GM12878 (cell line): ENCODE measurements around the gene CPEB1. TPM values are rescaled to one million over a fixed set of nuclear protein-coding genes. Genes with fewer than 3 reads are reported as not detected.

Experiments used
- ATAC-seq: fragments of 200-7000 bp; cut with Tn5 transposase; 3 replicates; pipeline ENCODE4 v1.9.1; 2020; ENCODE audit warnings: mild to moderate bottlenecking, moderate library complexity
- BruUV-seq: library from RNA; stranded (reverse); fragments of 400-500 nt; replicated peaks from 2 replicates; lab custom pipeline; 2021; lab: Mats Ljungman, UMichigan
- CTCF ChIA-PET: fragments of 300-600 bp; sonication (Branson Sonifier 250); formaldehyde crosslinking; extraction: SDS; loops from one replicate; lab custom pipeline; 2021; ENCODE audit warnings: inconsistent platforms; lab: Yijun Ruan, JAX
- POLR2A ChIA-PET: fragments of 350-600 bp; formaldehyde crosslinking; extraction: SDS; loops from one replicate; lab custom pipeline; 2021; ENCODE audit warnings: inconsistent platforms; lab: Charles Lee
- RAD21 ChIA-PET: fragments of 300-600 bp; sonication (Branson Sonifier 250); formaldehyde crosslinking; loops from one replicate; lab custom pipeline; 2023; ENCODE audit warnings: antibody characterized with exemption; ENCODE audit not compliant: unreplicated experiment; lab: Charles Lee
- SMC1A ChIA-PET: fragments of 300-600 bp; sonication (Branson Sonifier 250); formaldehyde crosslinking; loops from one replicate; lab custom pipeline; 2023; ENCODE audit not compliant: unreplicated experiment, uncharacterized antibody; lab: Charles Lee
- DNase-seq: peaks from one replicate; pipeline ENCODE4 v3.0.0-alpha.2; 2011; ENCODE audit warnings: low read depth, low spot score
- FAIRE-seq: peaks from 3 replicates; lab custom pipeline; 2011; peaks lifted over from hg19 to GRCh38; lab: Jason Lieb, UNC
- H2AFZ ChIP-seq: 2 replicates; pipeline ENCODE4 v1.6.0; 2011; ENCODE audit warnings: low read depth, low read length, control low read depth; ENCODE audit not compliant: control insufficient read depth
- H3K27ac ChIP-seq: 2 replicates; pipeline ENCODE4 v1.5.1; 2011; ENCODE audit warnings: control low read depth; ENCODE audit not compliant: control insufficient read depth, insufficient read depth
- H3K27me3 ChIP-seq, 2 experiments: replicated peaks in 1 of 2; 2 replicates each; pipeline versions ENCODE4 v1.6.0 to v1.6.1; 2011; ENCODE audit warnings: low read length in 1 of 2; ENCODE audit not compliant: control insufficient read depth in 2 of 2, insufficient read depth in 2 of 2
- H3K36me3 ChIP-seq, 2 experiments: 2 replicates each; pipeline ENCODE4 v1.5.1; 2011; ENCODE audit warnings: low read length in 1 of 2; ENCODE audit not compliant: control insufficient read depth in 2 of 2, insufficient read depth in 2 of 2
- H3K4me1 ChIP-seq: 2 replicates; pipeline ENCODE4 v1.6.1; 2011; ENCODE audit warnings: mild to moderate bottlenecking, low read length, moderate library complexity, mixed read lengths; ENCODE audit not compliant: control insufficient read depth, insufficient read depth
- H3K4me2 ChIP-seq: 2 replicates; pipeline ENCODE4 v1.6.0; 2011; ENCODE audit warnings: control low read depth; ENCODE audit not compliant: control insufficient read depth, insufficient read depth
- H3K4me3 ChIP-seq: fragments of 200-600 bp; sonication (generic); 2 replicates; pipeline ENCODE4 v1.5.1; 2016
- H3K79me2 ChIP-seq: 2 replicates; pipeline ENCODE4 v1.6.0; 2011; ENCODE audit warnings: low read length; ENCODE audit not compliant: control insufficient read depth, insufficient read depth
- H3K9ac ChIP-seq: 2 replicates; pipeline ENCODE4 v1.8.0; 2011; ENCODE audit warnings: low read length, control low read depth, mixed read lengths; ENCODE audit not compliant: control insufficient read depth, insufficient read depth
- H3K9me3 ChIP-seq: replicated peaks from 3 replicates; pipeline ENCODE4 v1.5.1; 2011; ENCODE audit warnings: mild to moderate bottlenecking, low read length; ENCODE audit not compliant: control insufficient read depth, insufficient read depth
- H4K20me1 ChIP-seq: 2 replicates; pipeline ENCODE4 v1.6.0; 2011; ENCODE audit not compliant: control insufficient read depth, insufficient read depth
- BCLAF1 ChIP-seq: fragments of 450-650 bp; IDR thresholded peaks from 2 replicates; pipeline ENCODE4 v1.6.1; 2017; ENCODE audit warnings: antibody characterized with exemption, mild to moderate bottlenecking, moderate library complexity
- CEBPZ ChIP-seq: fragments of 150-350 bp; IDR thresholded peaks from 2 replicates; pipeline ENCODE4 v1.6.1; 2016; ENCODE audit warnings: low read depth, low read length
- MLLT1 ChIP-seq: fragments of 450-650 bp; IDR thresholded peaks from 2 replicates; pipeline ENCODE4 v1.6.1; 2016; ENCODE audit warnings: mild to moderate bottlenecking
- NBN ChIP-seq: fragments of 450-650 bp; IDR thresholded peaks from 2 replicates; pipeline ENCODE4 v1.6.1; 2016
- NFYA ChIP-seq: IDR thresholded peaks from 2 replicates; pipeline ENCODE4 v1.6.1; 2011; ENCODE audit warnings: low read depth, mild to moderate bottlenecking, low read length, improper control_type of control experiment, borderline replicate concordance
- NFYB ChIP-seq: IDR thresholded peaks from 2 replicates; pipeline ENCODE4 v1.6.1; 2011; ENCODE audit warnings: low read depth, mild to moderate bottlenecking, low read length, improper control_type of control experiment, moderate library complexity; ENCODE audit not compliant: insufficient read depth
- PRDM15 ChIP-seq: fragments of 450-650 bp; formaldehyde crosslinking; IDR thresholded peaks from 2 replicates; pipeline ENCODE4 v1.4.0; 2020; ENCODE audit warnings: mild to moderate bottlenecking, moderate library complexity
- SMAD5 ChIP-seq: IDR thresholded peaks from 2 replicates; pipeline ENCODE4 v1.6.1; 2016; ENCODE audit warnings: antibody characterized with exemption, low read depth
- SP1 ChIP-seq: IDR thresholded peaks from one replicate; pipeline ENCODE4 v1.6.1; 2011; ENCODE audit warnings: low read depth, low read length
- TAF1 ChIP-seq: IDR thresholded peaks from 2 replicates; pipeline ENCODE4 v1.6.1; 2011; ENCODE audit warnings: mild to moderate bottlenecking, low read depth, low read length, borderline replicate concordance
- WGBS: methylation state at CpG from one replicate; pipeline ENCODE4 v1.1.6; 2016; ENCODE audit warnings: low lambda C conversion rate; ENCODE audit not compliant: insufficient replicate concordance, insufficient coverage; ENCODE audit errors: missing lambda C conversion rate; 5-methylcytosine and 5-hydroxymethylcytosine counted together
- in situ Hi-C: fragments of 300-500 bp; cut with MboI; formaldehyde crosslinking; loops from 9 replicates; pipeline ENCODE4 v1.14.3; 2018; ENCODE audit warnings: mixed read lengths
- intact Hi-C: fragments of 100-400 bp; cut with micrococcal nuclease; formaldehyde crosslinking; loops from one replicate; pipeline ENCODE4 v1.14.2; 2022; ENCODE audit not compliant: unreplicated experiment
- polyA plus RNA-seq, 11 experiments: library from polyadenylated mRNA; depleted of rRNA in 4 of 11; unstranded in 6 of 11; stranded (reverse) in 5 of 11; fragments of >200 nt; fragmentation: Nextera tagmentation in 4 of 11; fragmentation: Illumina TruSeq in 1 of 11; extraction: Ambion mirVana in 4 of 11; extraction: Trizol in 1 of 11; gene quantifications; 1 replicate in 1 of 11; 2 replicates in 10 of 11; pipeline versions ENCODE4 v1.2.1 to v1.2.3, GENCODE V29; 2011 to 2016; ENCODE audit warnings: inconsistent platforms in 2 of 11, missing spikeins in 2 of 11, low read depth in 1 of 11
- total RNA-seq, 4 experiments: library from RNA; depleted of rRNA in 3 of 4; stranded (reverse); fragments of >200 nt in 3 of 4; fragmentation: Illumina TruSeq in 1 of 4; extraction: Trizol in 1 of 4; gene quantifications; 2 replicates each; pipeline versions ENCODE4 v1.2.1 to v1.2.3, GENCODE V29; 2013 to 2021

CPEB1 gene
- total and polyA plus RNA-seq, 10 of the 15 experiments (the other 5 are each of a cell fraction or from before 2014, with no cell fraction given) = 0.05 to 1.1 (median 0.46) TPM

- no peak for TF ChIP-seq PRDM15 (CRISPR knock-in tag)
- TF ChIP-seq NBN = no peak
- no peak for TF ChIP-seq SP1
- no peak for TF ChIP-seq CEBPZ
- TF ChIP-seq NFYB = no peak
These were observed 45.0 kb upstream of the CPEB1 start (continued) for GRCh38 chr15:82692171-82692570.

- intact Hi-C loops (no loop called here), in situ Hi-C loops (no loop called here)
- RAD21 ChIA-PET = no interaction called here
- Histone ChIP-seq H4K20me1 (no peaks in the 10 kb centered on the region), H3K27me3 (no peaks in the 10 kb centered on the region; a peak in 1 of 4 replicates), H2AFZ (no peak overlapping the region), H3K36me3 (no peaks in the 10 kb centered on the region), H3K4me2 (no peak overlapping the region), H3K79me2 (no peaks in the 10 kb centered on the region), H3K27ac (no peak overlapping the region), H3K9ac (no peak overlapping the region), H3K4me3 (no peak overlapping the region), H3K4me1 (no peaks in the 10 kb centered on the region), H3K9me3 (no peaks in the 10 kb centered on the region; the same call in 2 of the 3 replicates)
- WGBS = 66% methylated on average over 8 of the region's 8 CpGs
- SMC1A ChIA-PET = no interaction called here
- BruUV-seq = no TSS peak
- FAIRE-seq (no peak), ATAC-seq (no peak), DNase-seq (no peak)
- CTCF ChIA-PET = no interaction called here
- POLR2A ChIA-PET = no interaction called here
- TF ChIP-seq BCLAF1 = no peak
- no peak for TF ChIP-seq MLLT1
- no peak for TF ChIP-seq TAF1
- TF ChIP-seq SMAD5 = no peak
- no peak for TF ChIP-seq NFYA
These were observed 42.0 kb upstream of the CPEB1 start for GRCh38 chr15:82689147-82689546.
